ENCODE results near the gene PCDHA1. TPM values are rescaled to one million over a fixed set of nuclear protein-coding genes. Genes with fewer than 3 reads are reported as not detected.

PCDHA1 gene
- total and polyA plus RNA-seq, 9 of the 15 experiments (the other 6 are each of a cell fraction or from before 2014, with no cell fraction given): not detected

DNA sequence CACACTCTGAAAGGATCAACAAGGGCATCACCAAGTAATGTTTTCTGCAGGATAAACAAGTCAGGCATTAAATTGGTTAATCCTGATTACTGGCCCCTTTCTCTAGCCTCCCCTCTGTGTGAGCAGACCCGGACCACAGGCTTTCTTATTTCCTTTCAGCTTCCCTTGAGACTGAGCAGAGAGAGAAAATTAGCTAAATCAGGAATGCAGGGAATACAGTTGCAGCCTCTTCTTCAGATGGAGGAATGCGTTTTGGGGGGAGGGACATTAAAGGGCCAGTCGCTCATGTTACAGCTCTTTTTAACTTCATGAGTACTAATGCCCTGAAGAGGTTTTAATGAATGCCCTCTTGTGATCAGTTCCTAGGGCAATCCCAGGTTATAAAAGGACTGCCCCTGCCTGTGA lies 200.2 kb downstream of the PCDHA1 start:
- in situ Hi-C loops (cut with MboI): no loop called here
- CTCF ChIA-PET (ENCODE audit: low intra/inter-chr PET ratio): no interaction called here
- BruUV-seq (replicated peaks): no TSS peak
- Histone ChIP-seq H3K9ac (ENCODE audit: insufficient read depth in 1 of 2, low read depth in 2 of 2, low read length in 2 of 2) (no peak overlapping the region), H2AFZ (ENCODE audit: low read depth, low read length) (no peak overlapping the region), H3K9me3 (replicated peaks; ENCODE audit: control insufficient read depth, insufficient read depth, low read depth, low read length) (no peaks in the 10 kb centered on the region), H3K27me3 (ENCODE audit: control insufficient read depth in 2 of 2, insufficient read depth in 2 of 2, low read length in 2 of 2) (no peaks in the 10 kb centered on the region), H3K36me3 (ENCODE audit: control insufficient read depth, insufficient read depth, low read length) (no peaks in the 10 kb centered on the region), H3K4me3 (no peak overlapping the region), H3K27ac (ENCODE audit: extremely low read depth, low read depth, low read length) (no peak overlapping the region), H3K4me1 (replicated peaks in 1 of 2; ENCODE audit: control insufficient read depth in 2 of 2, insufficient read depth in 2 of 2, low read length in 2 of 2) (no peaks in the 10 kb centered on the region), H3K9me1 (ENCODE audit: control insufficient read depth, insufficient read depth, low read length) (no peaks in the 10 kb centered on the region), H3K4me2 (ENCODE audit: insufficient read depth, low read length) (no peak overlapping the region), H4K20me1 (replicated peaks; ENCODE audit: control insufficient read depth, insufficient read depth, low read length) (no peaks in the 10 kb centered on the region), H3K79me2 (ENCODE audit: control insufficient read depth, insufficient read depth, low read length) (no peaks in the 10 kb centered on the region)
- TF ChIP-seq, protein P1, sequence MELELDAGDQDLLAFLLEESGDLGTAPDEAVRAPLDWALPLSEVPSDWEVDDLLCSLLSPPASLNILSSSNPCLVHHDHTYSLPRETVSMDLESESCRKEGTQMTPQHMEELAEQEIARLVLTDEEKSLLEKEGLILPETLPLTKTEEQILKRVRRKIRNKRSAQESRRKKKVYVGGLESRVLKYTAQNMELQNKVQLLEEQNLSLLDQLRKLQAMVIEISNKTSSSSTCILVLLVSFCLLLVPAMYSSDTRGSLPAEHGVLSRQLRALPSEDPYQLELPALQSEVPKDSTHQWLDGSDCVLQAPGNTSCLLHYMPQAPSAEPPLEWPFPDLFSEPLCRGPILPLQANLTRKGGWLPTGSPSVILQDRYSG (tag; conservative IDR thresholded peaks at IDR 0.05; ENCODE audit: low read depth): no peak
- no peak for TF ChIP-seq SIN3B (IDR thresholded peaks at IDR 0.05; ENCODE audit: low read depth)
- no peak for DNase-seq (ENCODE audit: extremely low read depth in 1 of 4, low spot score in 3 of 4)
- POLR2A ChIA-PET: no interaction called here
- no peak for FAIRE-seq
- 0% methylated on average over 3 of the region's 3 CpGs for WGBS (ENCODE audit: insufficient coverage, low coverage, missing lambda C conversion rate)
- intact Hi-C loops (cut with micrococcal nuclease): no loop called here
- ATAC-seq: no peak

DNA sequence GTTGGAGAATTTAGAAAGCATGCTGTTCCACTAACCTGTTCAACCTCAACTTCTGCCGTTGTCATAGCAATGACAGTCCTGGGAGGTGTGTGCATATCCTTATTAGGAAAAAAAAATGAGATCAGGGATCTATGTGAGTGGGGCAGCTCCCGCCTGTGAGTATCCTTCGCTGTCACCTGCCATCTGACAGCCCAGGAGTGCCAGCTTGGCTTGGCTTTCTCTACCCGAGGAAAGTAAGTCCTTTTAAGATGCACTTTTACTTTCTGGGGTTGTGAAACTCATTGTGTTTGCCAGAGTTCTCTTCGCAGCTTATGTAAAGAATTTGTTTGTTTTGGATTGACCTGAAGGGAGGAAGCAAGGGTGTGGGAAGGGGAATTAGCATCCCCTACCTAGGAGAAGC lies 202.2 kb downstream of the PCDHA1 start:
- no TSS peak for BruUV-seq (replicated peaks)
- DNase-seq (ENCODE audit: extremely low read depth in 1 of 4, low spot score in 3 of 4) (no peak), ATAC-seq (no peak), FAIRE-seq (no peak)
- no peaks in the 10 kb centered on the region for H4K20me1 ChIP-seq (replicated peaks; ENCODE audit: control insufficient read depth, insufficient read depth, low read length)
- POLR2A ChIA-PET: no interaction called here
- H3K4me1 ChIP-seq (replicated peaks in 1 of 2; ENCODE audit: control insufficient read depth in 2 of 2, insufficient read depth in 2 of 2, low read length in 2 of 2): no peaks in the 10 kb centered on the region
- WGBS (ENCODE audit: insufficient coverage, low coverage, missing lambda C conversion rate): 2% methylated on average over 5 of the region's 5 CpGs
- intact Hi-C loops (cut with micrococcal nuclease) (no loop called here), in situ Hi-C loops (cut with MboI) (no loop called here)
- no peak overlapping the region for H3K4me2 ChIP-seq (ENCODE audit: insufficient read depth, low read length)
- H2AFZ ChIP-seq (ENCODE audit: low read depth, low read length): no peak overlapping the region
- CTCF ChIA-PET (ENCODE audit: low intra/inter-chr PET ratio): no interaction called here
- no peak for TF ChIP-seq ZNF707 (CRISPR knock-in tag; conservative IDR thresholded peaks at IDR 0.05)
- TF ChIP-seq, protein P2, sequence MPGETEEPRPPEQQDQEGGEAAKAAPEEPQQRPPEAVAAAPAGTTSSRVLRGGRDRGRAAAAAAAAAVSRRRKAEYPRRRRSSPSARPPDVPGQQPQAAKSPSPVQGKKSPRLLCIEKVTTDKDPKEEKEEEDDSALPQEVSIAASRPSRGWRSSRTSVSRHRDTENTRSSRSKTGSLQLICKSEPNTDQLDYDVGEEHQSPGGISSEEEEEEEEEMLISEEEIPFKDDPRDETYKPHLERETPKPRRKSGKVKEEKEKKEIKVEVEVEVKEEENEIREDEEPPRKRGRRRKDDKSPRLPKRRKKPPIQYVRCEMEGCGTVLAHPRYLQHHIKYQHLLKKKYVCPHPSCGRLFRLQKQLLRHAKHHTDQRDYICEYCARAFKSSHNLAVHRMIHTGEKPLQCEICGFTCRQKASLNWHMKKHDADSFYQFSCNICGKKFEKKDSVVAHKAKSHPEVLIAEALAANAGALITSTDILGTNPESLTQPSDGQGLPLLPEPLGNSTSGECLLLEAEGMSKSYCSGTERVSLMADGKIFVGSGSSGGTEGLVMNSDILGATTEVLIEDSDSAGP (CRISPR knock-in tag; IDR thresholded peaks at IDR 0.05): no peak
- H3K27me3 ChIP-seq (ENCODE audit: control insufficient read depth in 2 of 2, insufficient read depth in 2 of 2, low read length in 2 of 2): no peaks in the 10 kb centered on the region
- no peaks in the 10 kb centered on the region for H3K9me3 ChIP-seq (replicated peaks; ENCODE audit: control insufficient read depth, insufficient read depth, low read depth, low read length)
- H3K9me1 ChIP-seq (ENCODE audit: control insufficient read depth, insufficient read depth, low read length): no peaks in the 10 kb centered on the region
- no peak overlapping the region for H3K27ac ChIP-seq (ENCODE audit: extremely low read depth, low read depth, low read length)
- no peak overlapping the region for H3K4me3 ChIP-seq
- H3K36me3 ChIP-seq (ENCODE audit: control insufficient read depth, insufficient read depth, low read length): no peaks in the 10 kb centered on the region
- no peak overlapping the region for H3K9ac ChIP-seq (ENCODE audit: insufficient read depth in 1 of 2, low read depth in 2 of 2, low read length in 2 of 2)
- no peaks in the 10 kb centered on the region for H3K79me2 ChIP-seq (ENCODE audit: control insufficient read depth, insufficient read depth, low read length)

Measured in K562 (cell line).